Endothelial cell of umbilical vein (primary cell): Measurements from ENCODE around the gene ZNF652.
"Not testable (repeated sequence)": the region's sequence is repeated elsewhere in the genome, so short reads cannot be mapped to it uniquely, and the experiment has no call there.

ENCODE experiments used
- CTCF ChIP-seq, 2 donors: IDR thresholded peaks; 1 replicate in 1 of 2; 2 replicates in 1 of 2; pipeline ENCODE4 v1.5.1; 2011; ENCODE audit warnings: low read length in 2 of 2, mild to moderate bottlenecking in 2 of 2, moderate library complexity in 2 of 2, control low read depth in 1 of 2, inconsistent platforms in 1 of 2, low read depth in 1 of 2; ENCODE audit not compliant: insufficient read depth in 1 of 2; ENCODE audit errors: extremely low read depth in 1 of 2
- EZH2 ChIP-seq: IDR thresholded peaks from 2 replicates; pipeline ENCODE4 v1.6.1; 2012; ENCODE audit warnings: borderline replicate concordance, low read depth, mild to moderate bottlenecking, moderate library complexity, low read length, inconsistent platforms; ENCODE audit not compliant: severe bottlenecking
- GATA2 ChIP-seq: IDR thresholded peaks from 2 replicates; pipeline ENCODE4 v1.7.0; 2011; ENCODE audit warnings: low read depth, mild to moderate bottlenecking, moderate library complexity, mixed read lengths, low read length; ENCODE audit not compliant: insufficient read length, insufficient read depth
- JUN ChIP-seq: IDR thresholded peaks from 2 replicates; pipeline ENCODE4 v1.6.1; 2011; ENCODE audit warnings: borderline replicate concordance, low read depth; ENCODE audit not compliant: insufficient read length, insufficient read depth
- MAX ChIP-seq: IDR thresholded peaks from 2 replicates; pipeline ENCODE4 v1.6.1; 2011; ENCODE audit not compliant: insufficient read depth, insufficient read length
- MYC ChIP-seq: IDR thresholded peaks from one replicate; pipeline ENCODE4 v1.6.1; 2011; ENCODE audit warnings: mild to moderate bottlenecking, low read depth, low read length
- POLR2A ChIP-seq: IDR thresholded peaks from 2 replicates; pipeline ENCODE4 v1.6.1; 2012; ENCODE audit warnings: low read depth, mild to moderate bottlenecking, control low read depth, low read length
- POLR2AphosphoS5 ChIP-seq: IDR thresholded peaks from 2 replicates; pipeline ENCODE4 v1.6.1; 2012; ENCODE audit warnings: low read depth, mild to moderate bottlenecking, control low read depth, low read length, moderate library complexity; ENCODE audit not compliant: insufficient read depth

- not testable (repeated sequence) for TF ChIP-seq CTCF (IDR thresholded peaks at IDR 0.05; ENCODE audit: extremely low read depth in 1 of 2, insufficient read depth in 1 of 2, low read depth in 1 of 2, low read length in 2 of 2); POLR2A; EZH2; GATA2; POLR2AphosphoS5; JUN; MAX; MYC
These were observed 86.1 kb downstream of the ZNF652 start for GRCh38 chr17:49275981-49276380.
